Skeletal muscle tissue (tissue), 4 donors: ENCODE measurements around the gene NAALADL2. TPM values are rescaled to one million over a fixed set of nuclear protein-coding genes. Genes with fewer than 3 reads are reported as not detected.

ENCODE experiments used
- H3K27ac ChIP-seq: one replicate; pipeline ENCODE4 v1.7.0; 2013; ENCODE audit warnings: mild to moderate bottlenecking, low read depth, low read length, inconsistent platforms
- H3K27me3 ChIP-seq, 3 donors: one replicate each; pipeline ENCODE4 v1.7.0; 2013; ENCODE audit warnings: low read length in 3 of 3; ENCODE audit not compliant: control insufficient read depth in 3 of 3, insufficient read depth in 3 of 3
- H3K36me3 ChIP-seq, 3 donors: one replicate each; pipeline ENCODE4 v1.7.0; 2013; ENCODE audit warnings: low read length in 3 of 3; ENCODE audit not compliant: control insufficient read depth in 3 of 3, insufficient read depth in 3 of 3
- H3K4me1 ChIP-seq, 3 donors: one replicate each; pipeline ENCODE4 v1.7.0; 2013; ENCODE audit warnings: low read length in 3 of 3, mild to moderate bottlenecking in 3 of 3; ENCODE audit not compliant: control insufficient read depth in 3 of 3, insufficient read depth in 3 of 3
- H3K4me3 ChIP-seq, 3 donors: one replicate each; pipeline ENCODE4 v1.7.0; 2013; ENCODE audit warnings: low read length in 3 of 3
- H3K9ac ChIP-seq, 3 donors: one replicate each; pipeline ENCODE4 v1.7.0; 2013; ENCODE audit warnings: low read length in 3 of 3, mild to moderate bottlenecking in 3 of 3, moderate library complexity in 2 of 3, low read depth in 1 of 3
- H3K9me3 ChIP-seq, 3 donors: one replicate each; pipeline ENCODE4 v1.7.0; 2013; ENCODE audit warnings: low read length in 3 of 3; ENCODE audit not compliant: control insufficient read depth in 3 of 3
- total RNA-seq: library from RNA; depleted of rRNA; stranded (reverse); fragments of >200 nt; gene quantifications from one replicate; pipeline ENCODE4 v1.2.3, GENCODE V29; 2014
- donor health status: Osteomylitis.

Gene NAALADL2
- total RNA-seq, 1 donor from 2014 or later = 17.7 TPM

GRCh38 chr3:175057401-175057800 lies 198.3 kb downstream of the NAALADL2 start:
- H3K36me3 ChIP-seq = no peaks in the 10 kb centered on the region
- no peaks in the 10 kb centered on the region for H3K9me3 ChIP-seq
- H3K4me1 ChIP-seq = no peaks in the 10 kb centered on the region
- no peaks in the 10 kb centered on the region for H3K27me3 ChIP-seq
- H3K9ac ChIP-seq = no peak overlapping the region
- H3K4me3 ChIP-seq = no peak overlapping the region
- H3K27ac ChIP-seq = no peak overlapping the region

GRCh38 chr3:175059788-175060187 lies 200.7 kb downstream of the NAALADL2 start:
- no peaks in the 10 kb centered on the region for H3K9me3 ChIP-seq
- H3K36me3 ChIP-seq = no peaks in the 10 kb centered on the region
- no peak overlapping the region for H3K27ac ChIP-seq
- no peaks in the 10 kb centered on the region for H3K27me3 ChIP-seq
- no peak overlapping the region for H3K4me3 ChIP-seq
- no peak overlapping the region for H3K9ac ChIP-seq
- H3K4me1 ChIP-seq = no peaks in the 10 kb centered on the region

GRCh38 chr3:175065497-175065896 lies 206.4 kb downstream of the NAALADL2 start:
- H3K4me3 ChIP-seq = no peak overlapping the region
- no peak overlapping the region for H3K9ac ChIP-seq
- H3K9me3 ChIP-seq = no peaks in the 10 kb centered on the region
- no peaks in the 10 kb centered on the region for H3K4me1 ChIP-seq
- no peak overlapping the region for H3K27ac ChIP-seq
- H3K36me3 ChIP-seq = no peaks in the 10 kb centered on the region
- no peaks in the 10 kb centered on the region for H3K27me3 ChIP-seq

- no peak overlapping the region for H3K9ac ChIP-seq
- H3K4me3 ChIP-seq = no peak overlapping the region
- no peaks in the 10 kb centered on the region for H3K4me1 ChIP-seq
- H3K36me3 ChIP-seq = no peaks in the 10 kb centered on the region
- H3K27ac ChIP-seq = no peak overlapping the region
- H3K27me3 ChIP-seq = no peaks in the 10 kb centered on the region
- no peaks in the 10 kb centered on the region for H3K9me3 ChIP-seq
Measured at GRCh38 chr3:175066617-175067415, 207.7 kb downstream of the NAALADL2 start.

GRCh38 chr3:175068587-175068986 lies 209.5 kb downstream of the NAALADL2 start:
- Histone ChIP-seq H3K4me1 (no peaks in the 10 kb centered on the region), H3K9ac (no peak overlapping the region), H3K36me3 (no peaks in the 10 kb centered on the region), H3K9me3 (no peaks in the 10 kb centered on the region), H3K27me3 (no peaks in the 10 kb centered on the region), H3K4me3 (no peak overlapping the region), H3K27ac (no peak overlapping the region)

- Histone ChIP-seq H3K27me3 (no peaks in the 10 kb centered on the region), H3K9me3 (no peaks in the 10 kb centered on the region), H3K27ac (no peak overlapping the region), H3K4me3 (no peak overlapping the region), H3K36me3 (no peaks in the 10 kb centered on the region), H3K9ac (no peak overlapping the region), H3K4me1 (no peaks in the 10 kb centered on the region)
Measured at GRCh38 chr3:175070946-175071345, 211.8 kb downstream of the NAALADL2 start.

- no peak overlapping the region for H3K4me3 ChIP-seq
- H3K9ac ChIP-seq = no peak overlapping the region
- H3K27me3 ChIP-seq = no peaks in the 10 kb centered on the region
- no peak overlapping the region for H3K27ac ChIP-seq
- H3K36me3 ChIP-seq = no peaks in the 10 kb centered on the region
- H3K9me3 ChIP-seq = no peaks in the 10 kb centered on the region
- no peaks in the 10 kb centered on the region for H3K4me1 ChIP-seq
Measured at GRCh38 chr3:175073219-175073905, 214.2 kb downstream of the NAALADL2 start.

GRCh38 chr3:175075269-175075668 lies 216.1 kb downstream of the NAALADL2 start:
- Histone ChIP-seq H3K4me1 (no peaks in the 10 kb centered on the region), H3K27ac (no peak overlapping the region), H3K9me3 (no peaks in the 10 kb centered on the region), H3K9ac (no peak overlapping the region), H3K27me3 (no peaks in the 10 kb centered on the region), H3K36me3 (no peaks in the 10 kb centered on the region), H3K4me3 (no peak overlapping the region)

GRCh38 chr3:175077216-175077615 lies 218.1 kb downstream of the NAALADL2 start:
- H3K4me1 ChIP-seq = no peaks in the 10 kb centered on the region
- no peak overlapping the region for H3K9ac ChIP-seq
- no peak overlapping the region for H3K27ac ChIP-seq
- H3K27me3 ChIP-seq = no peaks in the 10 kb centered on the region
- no peak overlapping the region for H3K4me3 ChIP-seq
- no peaks in the 10 kb centered on the region for H3K36me3 ChIP-seq
- no peaks in the 10 kb centered on the region for H3K9me3 ChIP-seq

- no peaks in the 10 kb centered on the region for H3K36me3 ChIP-seq
- H3K9me3 ChIP-seq = no peaks in the 10 kb centered on the region
- H3K27ac ChIP-seq = no peak overlapping the region
- H3K4me3 ChIP-seq = no peak overlapping the region
- H3K27me3 ChIP-seq = no peaks in the 10 kb centered on the region
- no peaks in the 10 kb centered on the region for H3K4me1 ChIP-seq
- H3K9ac ChIP-seq = no peak overlapping the region
Measured at GRCh38 chr3:175082631-175083030, 223.5 kb downstream of the NAALADL2 start.
